Measurements from ENCODE around the gene CLIP1.

- TF ChIP-seq, protein P1, sequence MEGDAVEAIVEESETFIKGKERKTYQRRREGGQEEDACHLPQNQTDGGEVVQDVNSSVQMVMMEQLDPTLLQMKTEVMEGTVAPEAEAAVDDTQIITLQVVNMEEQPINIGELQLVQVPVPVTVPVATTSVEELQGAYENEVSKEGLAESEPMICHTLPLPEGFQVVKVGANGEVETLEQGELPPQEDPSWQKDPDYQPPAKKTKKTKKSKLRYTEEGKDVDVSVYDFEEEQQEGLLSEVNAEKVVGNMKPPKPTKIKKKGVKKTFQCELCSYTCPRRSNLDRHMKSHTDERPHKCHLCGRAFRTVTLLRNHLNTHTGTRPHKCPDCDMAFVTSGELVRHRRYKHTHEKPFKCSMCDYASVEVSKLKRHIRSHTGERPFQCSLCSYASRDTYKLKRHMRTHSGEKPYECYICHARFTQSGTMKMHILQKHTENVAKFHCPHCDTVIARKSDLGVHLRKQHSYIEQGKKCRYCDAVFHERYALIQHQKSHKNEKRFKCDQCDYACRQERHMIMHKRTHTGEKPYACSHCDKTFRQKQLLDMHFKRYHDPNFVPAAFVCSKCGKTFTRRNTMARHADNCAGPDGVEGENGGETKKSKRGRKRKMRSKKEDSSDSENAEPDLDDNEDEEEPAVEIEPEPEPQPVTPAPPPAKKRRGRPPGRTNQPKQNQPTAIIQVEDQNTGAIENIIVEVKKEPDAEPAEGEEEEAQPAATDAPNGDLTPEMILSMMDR (IDR thresholded peaks at IDR 0.05; ENCODE audit: low read length): no peak
- no peak for TF ChIP-seq EZH2 (optimal IDR thresholded peaks at IDR 0.05; ENCODE audit: low read depth, low read length)
Observed at GRCh38 chr12:122348505-122348904, 74.0 kb downstream of the CLIP1 start.
